Fibroblast of lung (primary cell): Measurements from ENCODE around the gene TERT.

ENCODE experiments used
- CTCF ChIP-seq, 2 donors: IDR thresholded peaks in 1 of 2; conservative IDR thresholded peaks in 1 of 2; 1 replicate in 1 of 2; 2 replicates in 1 of 2; pipeline ENCODE4 v1.5.1; 2011 to 2012; ENCODE audit warnings: low read length in 2 of 2, control low read depth in 1 of 2, inconsistent platforms in 1 of 2, low read depth in 1 of 2, mild to moderate bottlenecking in 1 of 2
- EZH2 ChIP-seq: IDR thresholded peaks from 2 replicates; pipeline ENCODE4 v1.5.1; 2012; ENCODE audit warnings: low read length, control low read depth, mild to moderate bottlenecking; ENCODE audit errors: missing control alignments

- TF ChIP-seq CTCF (conservative IDR thresholded peaks at IDR 0.05 in 1 of 2, IDR thresholded peaks at IDR 0.05 in 1 of 2; ENCODE audit: low read depth in 1 of 2, low read length in 2 of 2) (no peak), EZH2 (no peak)
Observed at GRCh38 chr5:1273745-1274144, 21.1 kb downstream of the TERT start.
